Endodermal cell (in vitro differentiated cells): ENCODE results near the gene MEGF11. TPM values are rescaled to one million over a fixed set of nuclear protein-coding genes. Genes with fewer than 3 reads are reported as not detected.

ENCODE experiments used
- DNase-seq: peaks from one replicate; pipeline ENCODE4 v3.0.0-alpha.2; 2017
- H3K27ac ChIP-seq: 2 replicates; pipeline ENCODE4 v1.5.1; 2013; ENCODE audit warnings: mild to moderate bottlenecking, low read depth, low read length, moderate library complexity
- H3K27me3 ChIP-seq: 2 replicates; pipeline ENCODE4 v1.6.1; 2013; ENCODE audit warnings: mild to moderate bottlenecking, low read length, moderate library complexity; ENCODE audit not compliant: insufficient read depth, control insufficient read depth, poor library complexity, severe bottlenecking
- H3K36me3 ChIP-seq: 2 replicates; pipeline ENCODE4 v1.7.0; 2013; ENCODE audit warnings: mild to moderate bottlenecking, low read length, moderate library complexity; ENCODE audit not compliant: control insufficient read depth, insufficient read depth
- H3K4me1 ChIP-seq: one replicate; pipeline ENCODE4 v1.7.0; 2013; ENCODE audit warnings: low read length; ENCODE audit not compliant: control insufficient read depth, insufficient read depth
- H3K4me3 ChIP-seq: 2 replicates; pipeline ENCODE4 v1.5.1; 2013; ENCODE audit warnings: mild to moderate bottlenecking, low read length, moderate library complexity
- H3K9ac ChIP-seq: 2 replicates; pipeline ENCODE4 v1.6.1; 2013; ENCODE audit warnings: mild to moderate bottlenecking, low read length, moderate library complexity; ENCODE audit not compliant: poor library complexity, severe bottlenecking; ENCODE audit errors: extremely low read depth
- H3K9me3 ChIP-seq: 2 replicates; pipeline ENCODE4 v1.6.1; 2013; ENCODE audit warnings: mild to moderate bottlenecking, low read length, moderate library complexity; ENCODE audit not compliant: control insufficient read depth
- H3K27ac Mint-ChIP-seq: 2 replicates; pipeline ENCODE4 v1.8.0; 2020; ENCODE audit warnings: mixed read lengths
- H3K27me3 Mint-ChIP-seq: 2 replicates; pipeline ENCODE4 v1.8.0; 2021; ENCODE audit warnings: mild to moderate bottlenecking, mixed read lengths; ENCODE audit not compliant: insufficient read depth
- H3K36me3 Mint-ChIP-seq: 2 replicates; pipeline ENCODE4 v1.8.0; 2020; ENCODE audit warnings: low read depth, mixed read lengths
- H3K4me1 Mint-ChIP-seq: 2 replicates; pipeline ENCODE4 v1.8.0; 2020; ENCODE audit warnings: mixed read lengths
- H3K4me3 Mint-ChIP-seq: 2 replicates; pipeline ENCODE4 v1.8.0; 2020; ENCODE audit warnings: mild to moderate bottlenecking, moderate library complexity, mixed read lengths
- H3K9me3 Mint-ChIP-seq: 2 replicates; pipeline ENCODE4 v1.8.0; 2020; ENCODE audit warnings: mild to moderate bottlenecking, mixed read lengths
- WGBS, 2 experiments: methylation state at CpG; one replicate each; pipeline versions ENCODE4 v1.1.5 to v1.1.7; 2013; ENCODE audit warnings: missing lambda C conversion rate in 2 of 2, mixed read lengths in 1 of 2; ENCODE audit not compliant: insufficient coverage in 1 of 2, insufficient read length in 1 of 2; 5-methylcytosine and 5-hydroxymethylcytosine counted together
- total RNA-seq, 2 donors: library from RNA; stranded (reverse); fragmentation: NEBNext Ultra II Directional in 1 of 2; extraction: Animal tissue kit (Norgen Biotek cat#: 25700) in 1 of 2; gene quantifications; 2 replicates in 1 of 2; 3 replicates in 1 of 2; pipeline ENCODE4 v1.2.1, GENCODE V29; 2021
- TF ChIP-seq, protein P1 (sequence below): fragments of 200-600 bp; sonication (generic); conservative IDR thresholded peaks from 2 replicates; pipeline ENCODE4 v1.5.0; 2021; ENCODE audit warnings: antibody characterized with exemption, mild to moderate bottlenecking

Gene MEGF11
- total RNA-seq, 2 donors from 2014 or later = 0.73 to 1.2 TPM

DNA sequence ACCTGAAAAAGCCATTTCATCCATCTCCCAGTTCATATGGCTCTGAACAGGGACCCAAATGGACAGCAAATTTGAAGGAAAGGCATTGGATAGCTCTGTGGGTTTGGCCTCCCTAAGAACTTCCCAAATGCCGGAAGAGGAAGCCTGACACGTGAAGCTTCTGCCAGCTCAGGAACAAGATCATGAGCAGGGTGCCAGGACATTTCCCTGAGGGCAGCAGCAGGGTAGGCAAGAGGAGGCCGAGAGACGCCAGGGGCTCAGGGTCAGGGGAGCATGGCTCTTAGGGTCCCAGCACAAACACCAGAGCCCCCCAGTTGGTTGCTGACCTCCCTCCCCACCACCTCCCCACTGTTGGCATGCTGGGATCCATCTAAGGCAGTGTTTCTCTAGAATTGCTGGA, 187.5 kb downstream of the MEGF11 start:
- Mint-ChIP-seq H3K4me3 (no peak overlapping the region), H3K4me1 (peaks cover 12% of the 10 kb centered on the region), H3K27ac (no peak overlapping the region), H3K27me3 (peaks cover 2% of the 10 kb centered on the region), H3K36me3 (no peaks in the 10 kb centered on the region), H3K9me3 (peaks cover 2% of the 10 kb centered on the region)
- TF ChIP-seq, protein P1, sequence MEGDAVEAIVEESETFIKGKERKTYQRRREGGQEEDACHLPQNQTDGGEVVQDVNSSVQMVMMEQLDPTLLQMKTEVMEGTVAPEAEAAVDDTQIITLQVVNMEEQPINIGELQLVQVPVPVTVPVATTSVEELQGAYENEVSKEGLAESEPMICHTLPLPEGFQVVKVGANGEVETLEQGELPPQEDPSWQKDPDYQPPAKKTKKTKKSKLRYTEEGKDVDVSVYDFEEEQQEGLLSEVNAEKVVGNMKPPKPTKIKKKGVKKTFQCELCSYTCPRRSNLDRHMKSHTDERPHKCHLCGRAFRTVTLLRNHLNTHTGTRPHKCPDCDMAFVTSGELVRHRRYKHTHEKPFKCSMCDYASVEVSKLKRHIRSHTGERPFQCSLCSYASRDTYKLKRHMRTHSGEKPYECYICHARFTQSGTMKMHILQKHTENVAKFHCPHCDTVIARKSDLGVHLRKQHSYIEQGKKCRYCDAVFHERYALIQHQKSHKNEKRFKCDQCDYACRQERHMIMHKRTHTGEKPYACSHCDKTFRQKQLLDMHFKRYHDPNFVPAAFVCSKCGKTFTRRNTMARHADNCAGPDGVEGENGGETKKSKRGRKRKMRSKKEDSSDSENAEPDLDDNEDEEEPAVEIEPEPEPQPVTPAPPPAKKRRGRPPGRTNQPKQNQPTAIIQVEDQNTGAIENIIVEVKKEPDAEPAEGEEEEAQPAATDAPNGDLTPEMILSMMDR = no peak
- Histone ChIP-seq H3K4me1 (no peaks in the 10 kb centered on the region), H3K4me3 (no peak overlapping the region), H3K27ac (no peak overlapping the region), H3K36me3 (no peaks in the 10 kb centered on the region), H3K9me3 (peaks cover 5% of the 10 kb centered on the region), H3K9ac (no peak overlapping the region), H3K27me3 (no peaks in the 10 kb centered on the region)
- peak; percentile 25 for DNase-seq
- WGBS, 2 experiments = 35 to 61% methylated on average over 2 to 4 of the region's 4 CpGs

DNA sequence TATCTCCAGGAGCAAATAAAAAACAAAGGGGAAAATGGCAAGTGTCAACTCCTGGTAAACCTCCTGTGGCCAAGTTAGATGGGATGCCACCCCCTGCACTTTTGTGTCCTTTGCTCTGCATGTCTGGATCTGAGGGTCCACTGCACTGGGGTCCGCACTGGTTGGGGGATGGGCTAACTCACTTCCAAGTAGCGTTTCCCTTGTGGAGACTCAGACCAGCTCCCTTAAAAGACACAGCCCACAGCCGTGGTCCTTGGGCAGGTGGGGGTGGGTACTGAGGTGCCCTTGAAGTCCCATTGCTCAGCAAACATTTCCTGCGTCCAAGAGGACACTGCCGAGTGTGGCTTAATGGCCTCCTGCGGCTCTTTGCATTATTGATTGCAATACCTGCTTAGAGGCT, 188.2 kb downstream of the MEGF11 start:
- no peaks in the 10 kb centered on the region for H3K36me3 Mint-ChIP-seq
- Histone ChIP-seq H3K4me3 (no peak overlapping the region), H3K27ac (no peak overlapping the region), H3K27me3 (no peaks in the 10 kb centered on the region), H3K36me3 (no peaks in the 10 kb centered on the region), H3K9me3 (peaks cover 5% of the 10 kb centered on the region), H3K4me1 (no peaks in the 10 kb centered on the region), H3K9ac (no peak overlapping the region)
- H3K4me3 Mint-ChIP-seq = no peak overlapping the region
- WGBS, 2 experiments = 17 to 62% methylated on average over 2 to 6 of the region's 6 CpGs
- peaks cover 2% of the 10 kb centered on the region for H3K27me3 Mint-ChIP-seq
- H3K4me1 Mint-ChIP-seq = peaks cover 12% of the 10 kb centered on the region
- TF ChIP-seq, protein P1 = no peak
- H3K27ac Mint-ChIP-seq = no peak overlapping the region
- DNase-seq = peak; percentile 44
- peaks cover 2% of the 10 kb centered on the region for H3K9me3 Mint-ChIP-seq

DNA sequence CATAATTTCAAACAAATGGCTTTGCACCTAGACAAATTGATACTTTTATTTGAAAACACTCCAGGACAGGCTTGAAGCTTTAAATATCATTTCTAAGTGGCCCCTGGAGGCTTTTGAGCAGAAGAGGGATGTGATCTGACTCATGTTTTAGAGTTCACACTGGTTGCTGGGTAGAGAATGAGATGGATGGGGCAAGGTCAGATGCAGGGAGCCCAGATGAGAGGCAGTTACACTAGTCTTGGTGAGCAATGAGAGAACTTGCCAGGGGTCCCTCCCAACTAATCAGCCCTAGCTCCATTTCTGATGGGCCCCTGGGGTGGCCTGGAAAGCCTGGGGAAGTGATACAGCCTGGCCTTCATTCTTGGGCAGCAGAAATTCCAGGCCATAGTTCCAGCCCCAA, 190.4 kb downstream of the MEGF11 start:
- Histone ChIP-seq H3K4me1 (no peaks in the 10 kb centered on the region), H3K9ac (no peak overlapping the region), H3K27ac (no peak overlapping the region), H3K36me3 (no peaks in the 10 kb centered on the region), H3K27me3 (no peaks in the 10 kb centered on the region), H3K9me3 (peaks cover 5% of the 10 kb centered on the region), H3K4me3 (no peak overlapping the region)
- H3K4me3 Mint-ChIP-seq = no peak overlapping the region
- TF ChIP-seq, protein P1 = no peak
- peaks cover 19% of the 10 kb centered on the region for H3K4me1 Mint-ChIP-seq
- H3K27ac Mint-ChIP-seq = no peak overlapping the region
- no peaks in the 10 kb centered on the region for H3K36me3 Mint-ChIP-seq
- peak; percentile 35 for DNase-seq
- peaks cover 2% of the 10 kb centered on the region for H3K9me3 Mint-ChIP-seq
- H3K27me3 Mint-ChIP-seq = peaks cover 4% of the 10 kb centered on the region
